HuH-7.5 (cell line): ENCODE results near the gene CTNS.

ENCODE experiments used
- DNase-seq: peaks from one replicate; pipeline ENCODE4 v3.0.0; 2011; ENCODE audit warnings: low spot score

Gene CTNS

GRCh38 chr17:3659541-3660111 lies 23.1 kb downstream of the CTNS start:
- no peak for DNase-seq

- no peak for DNase-seq
Measured at GRCh38 chr17:3660311-3660891, 23.8 kb downstream of the CTNS start.

- DNase-seq = no peak
Measured at GRCh38 chr17:3663102-3664011, 26.8 kb downstream of the CTNS start.

GRCh38 chr17:3665834-3666233 lies 29.3 kb downstream of the CTNS start:
- DNase-seq = no peak

GRCh38 chr17:3666516-3666915 lies 30.0 kb downstream of the CTNS start:
- DNase-seq = no peak

GRCh38 chr17:3667366-3668278 lies 31.1 kb downstream of the CTNS start:
- DNase-seq = peak; percentile 80

- DNase-seq = peak; percentile 94
Measured at GRCh38 chr17:3668279-3669084, 31.9 kb downstream of the CTNS start, which contains the start of the genes EMC6 and TAX1BP3. EMC6 (plus strand) TSS chr17:3668812; CDS start chr17:3669147, 335 bp downstream. TAX1BP3 (minus strand) TSS chr17:3668578; CDS start chr17:3668526, 52 bp downstream.

GRCh38 chr17:3669085-3669347 lies 32.5 kb downstream of the CTNS start:
- DNase-seq = no peak

GRCh38 chr17:3669548-3669947 lies 33.0 kb downstream of the CTNS start:
- no peak for DNase-seq

- DNase-seq = no peak
Measured at GRCh38 chr17:3672571-3672970, 36.0 kb downstream of the CTNS start.

GRCh38 chr17:3675886-3676285 lies 39.3 kb downstream of the CTNS start:
- DNase-seq = no peak

- DNase-seq = peak; percentile 47
Measured at GRCh38 chr17:3678095-3678820, 41.7 kb downstream of the CTNS start.

- DNase-seq = no peak
Measured at GRCh38 chr17:3678821-3679530, 42.4 kb downstream of the CTNS start.

- DNase-seq = no peak
Measured at GRCh38 chr17:3679531-3680126, 43.1 kb downstream of the CTNS start.

- no peak for DNase-seq
Measured at GRCh38 chr17:3681057-3681456, 44.5 kb downstream of the CTNS start.

- DNase-seq = no peak
Measured at GRCh38 chr17:3681565-3681964, 45.0 kb downstream of the CTNS start.

GRCh38 chr17:3682033-3682432 lies 45.5 kb downstream of the CTNS start:
- no peak for DNase-seq

- peak; percentile 83 for DNase-seq
Measured at GRCh38 chr17:3683054-3683511, 46.5 kb downstream of the CTNS start.

GRCh38 chr17:3685174-3685573 lies 48.6 kb downstream of the CTNS start:
- DNase-seq = no peak
